BLaER1 treated with 17β-estradiol and CSF1 and Interleukin-3, amounts not matched to agents 10 nM and 100 nM (cell line): Measurements from ENCODE around the gene SMAD3.
A peak's percentile ranks its signal among the peaks of the same experiment; 100 is the strongest.

Experiments used
- H3K27ac ChIP-seq, 11 experiments: shearing (Covaris generic); formaldehyde crosslinking; 2 replicates each; pipeline ENCODE4 v1.8.1; 2022
- H3K27me3 ChIP-seq, 11 experiments: shearing (Covaris generic); formaldehyde crosslinking; 2 replicates each; pipeline ENCODE4 v1.8.1; 2022
- H3K36me3 ChIP-seq, 11 experiments: shearing (Covaris generic); formaldehyde crosslinking; 2 replicates each; pipeline ENCODE4 v1.8.1; 2022
- H3K4me1 ChIP-seq, 10 experiments: shearing (Covaris generic); formaldehyde crosslinking; 2 replicates each; pipeline ENCODE4 v1.8.1; 2022
- H3K4me2 ChIP-seq, 11 experiments: shearing (Covaris generic); formaldehyde crosslinking; 2 replicates each; pipeline ENCODE4 v1.8.1; 2022
- H3K4me3 ChIP-seq, 10 experiments: shearing (Covaris generic); formaldehyde crosslinking; 2 replicates each; pipeline ENCODE4 v1.8.1; 2022
- H3K9ac ChIP-seq, 11 experiments: shearing (Covaris generic); formaldehyde crosslinking; 2 replicates each; pipeline ENCODE4 v1.8.1; 2022
- H3K9me3 ChIP-seq, 11 experiments: shearing (Covaris generic); formaldehyde crosslinking; replicated peaks in 1 of 11; 2 replicates each; pipeline ENCODE4 v1.8.1; 2022
- H4K20me1 ChIP-seq, 11 experiments: shearing (Covaris generic); formaldehyde crosslinking; 2 replicates each; pipeline ENCODE4 v1.8.1; 2022
- Cebpa-rat ChIP-seq, 11 experiments: shearing (Covaris generic); IDR thresholded peaks; 2 replicates each; pipeline ENCODE4 v1.8.1; 2022

SMAD3 gene

DNA sequence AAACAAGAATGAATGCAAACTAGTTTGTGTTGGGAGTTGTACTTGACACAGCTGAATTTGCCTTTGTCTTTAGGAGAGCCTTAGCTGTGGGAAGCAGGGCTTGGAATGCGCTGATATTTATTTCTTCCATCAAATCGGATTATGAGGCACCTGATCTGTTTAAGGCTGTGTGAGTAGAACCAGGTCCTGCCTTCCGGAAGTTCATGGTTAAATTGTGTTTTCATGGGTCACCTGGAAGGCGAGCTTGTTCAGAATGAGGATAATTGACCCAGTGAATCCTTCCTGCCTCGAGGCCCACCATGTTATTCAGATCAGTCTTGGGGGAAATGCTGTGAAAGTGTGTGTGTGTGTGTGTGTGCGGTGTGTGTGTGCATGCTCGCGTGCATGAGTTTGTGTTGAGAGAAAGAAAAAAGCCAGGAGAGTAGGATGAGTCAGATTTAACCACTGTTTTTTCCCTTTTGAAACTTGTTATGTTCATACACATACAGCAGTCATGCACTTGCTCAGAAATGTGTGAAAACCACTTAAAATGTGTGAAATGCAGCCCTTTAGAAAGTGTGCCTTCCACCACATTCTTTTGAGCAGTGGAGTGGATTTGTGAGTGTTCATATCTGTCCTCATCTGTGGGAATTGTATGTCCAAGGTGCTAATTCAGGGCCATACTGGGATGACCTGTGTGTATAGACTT, 36.7 kb downstream of the SMAD3 start:
- Histone ChIP-seq H3K9me3 (no peaks in the 10 kb centered on the region), H3K4me1 (peaks cover 98 to 100% (median 99%) of the 10 kb centered on the region in 10 experiments), H3K36me3 (peaks cover 6 to 93% (median 63%) of the 10 kb centered on the region in 11 experiments; a peak in 19 of 22 replicates), H3K4me2 (peak overlapping the region; percentile 83 to 95 (median 90)), H4K20me1 (peaks cover 83 to 100% (median 97%) of the 10 kb centered on the region in 11 experiments), H3K9ac (peak overlapping the region in 5 of 11 experiments; percentile 5 to 78 (median 25); a peak in 6 of 22 replicates), H3K27me3 (no peaks in the 10 kb centered on the region), H3K4me3 (no peak overlapping the region), H3K27ac (peak overlapping the region in 9 of 11 experiments; percentile 35 to 97 (median 93); a peak in 18 of 22 replicates)
- no peak for TF ChIP-seq Cebpa-rat (IDR thresholded peaks at IDR 0.05)

DNA sequence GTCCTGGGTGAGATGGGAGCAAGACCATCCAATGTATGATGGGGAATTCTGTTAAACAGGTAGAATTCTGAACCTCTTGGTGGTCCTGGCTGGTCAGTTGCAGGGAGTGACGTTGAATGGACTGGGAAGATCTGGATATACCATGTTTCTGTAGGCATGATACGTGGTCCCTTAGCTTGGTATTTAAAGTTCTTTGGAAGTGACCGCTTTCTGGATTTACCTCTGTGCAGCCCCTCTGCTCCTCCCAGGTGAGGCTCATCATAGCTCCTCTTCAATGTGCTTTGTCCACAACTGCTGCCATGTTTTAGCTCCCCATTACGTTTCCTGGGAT, 37.2 kb downstream of the SMAD3 start:
- peaks cover 4 to 90% (median 61%) of the 10 kb centered on the region in 11 experiments; a peak in 19 of 22 replicates for H3K36me3 ChIP-seq
- TF ChIP-seq Cebpa-rat (IDR thresholded peaks at IDR 0.05) = no peak
- peak overlapping the region; percentile 83 to 95 (median 90) for H3K4me2 ChIP-seq
- peak overlapping the region in 6 of 11 experiments; percentile 5 to 78 (median 60); a peak in 8 of 22 replicates for H3K9ac ChIP-seq
- H3K9me3 ChIP-seq = no peaks in the 10 kb centered on the region
- no peaks in the 10 kb centered on the region for H3K27me3 ChIP-seq
- H4K20me1 ChIP-seq = peaks cover 78 to 100% (median 97%) of the 10 kb centered on the region in 11 experiments
- H3K4me1 ChIP-seq = peaks cover 98 to 100% (median 99%) of the 10 kb centered on the region in 10 experiments
- peak overlapping the region in 9 of 11 experiments; percentile 32 to 97 (median 93); a peak in 14 of 22 replicates for H3K27ac ChIP-seq
- no peak overlapping the region; a peak in 2 of 20 replicates for H3K4me3 ChIP-seq

DNA sequence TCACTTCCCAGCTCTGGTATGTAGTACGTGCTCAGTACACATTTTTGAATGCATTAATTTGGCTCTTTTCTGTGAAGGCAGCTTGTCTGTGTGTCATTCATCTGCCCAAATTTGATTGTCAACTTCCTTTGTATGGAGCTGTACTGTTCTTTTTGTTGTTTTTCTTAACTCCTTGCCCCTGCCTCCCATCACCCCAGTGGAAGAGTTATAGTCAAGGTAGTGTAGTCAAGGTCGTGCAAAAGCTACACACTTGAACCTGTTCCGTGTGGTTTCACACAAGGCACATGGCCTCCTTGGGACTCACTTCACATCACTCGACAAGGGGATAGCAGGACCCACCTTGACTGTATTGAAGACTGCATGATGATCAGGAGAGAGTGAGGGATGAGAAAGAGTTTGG, 37.6 kb downstream of the SMAD3 start:
- Histone ChIP-seq H4K20me1 (peaks cover 73 to 100% (median 93%) of the 10 kb centered on the region in 11 experiments), H3K27ac (peak overlapping the region in 10 of 11 experiments; percentile 30 to 97 (median 93); a peak in 20 of 22 replicates), H3K4me1 (peaks cover 98 to 100% (median 99%) of the 10 kb centered on the region in 10 experiments), H3K9ac (peak overlapping the region; percentile 53 to 84 (median 69); a peak in 21 of 22 replicates), H3K4me2 (peak overlapping the region; percentile 83 to 95 (median 90)), H3K27me3 (no peaks in the 10 kb centered on the region), H3K36me3 (peaks cover 4 to 87% (median 57%) of the 10 kb centered on the region in 11 experiments; a peak in 18 of 22 replicates), H3K9me3 (no peaks in the 10 kb centered on the region), H3K4me3 (peak overlapping the region in 7 of 10 experiments; percentile 16 to 51 (median 39); a peak in 11 of 20 replicates)
- no peak for TF ChIP-seq Cebpa-rat (IDR thresholded peaks at IDR 0.05)

DNA sequence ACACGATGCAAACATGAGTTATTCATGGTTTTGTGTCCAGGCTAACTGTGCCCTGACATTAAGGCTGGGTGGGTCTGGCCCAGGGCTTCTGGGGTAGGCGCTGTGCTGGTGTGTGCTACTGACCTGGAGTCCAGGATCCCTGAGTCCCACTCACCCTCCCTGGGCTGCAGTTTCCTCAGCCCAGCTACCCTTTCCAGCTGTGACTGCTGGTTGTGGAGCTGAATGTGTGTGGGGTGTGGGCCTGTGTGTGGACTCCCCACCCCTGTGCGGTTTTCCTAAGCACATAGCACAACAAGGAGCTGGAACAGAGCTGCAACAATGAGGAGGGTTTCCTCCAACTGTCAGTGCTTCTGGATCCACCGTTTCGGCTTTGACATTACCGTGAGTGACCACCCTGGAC, 38.0 kb downstream of the SMAD3 start:
- H3K9me3 ChIP-seq = no peaks in the 10 kb centered on the region
- peaks cover 4 to 86% (median 57%) of the 10 kb centered on the region in 11 experiments; a peak in 18 of 22 replicates for H3K36me3 ChIP-seq
- no peaks in the 10 kb centered on the region for H3K27me3 ChIP-seq
- H3K27ac ChIP-seq = peak overlapping the region; percentile 5 to 97 (median 93); a peak in 21 of 22 replicates
- no peak for TF ChIP-seq Cebpa-rat (IDR thresholded peaks at IDR 0.05)
- peaks cover 99 to 100% (median 100%) of the 10 kb centered on the region in 10 experiments for H3K4me1 ChIP-seq
- H3K9ac ChIP-seq = peak overlapping the region; percentile 53 to 84 (median 69); a peak in 21 of 22 replicates
- peak overlapping the region in 8 of 10 experiments; percentile 10 to 51 (median 38); a peak in 13 of 20 replicates for H3K4me3 ChIP-seq
- H4K20me1 ChIP-seq = peaks cover 71 to 100% (median 95%) of the 10 kb centered on the region in 11 experiments
- H3K4me2 ChIP-seq = peak overlapping the region; percentile 83 to 95 (median 90)

DNA sequence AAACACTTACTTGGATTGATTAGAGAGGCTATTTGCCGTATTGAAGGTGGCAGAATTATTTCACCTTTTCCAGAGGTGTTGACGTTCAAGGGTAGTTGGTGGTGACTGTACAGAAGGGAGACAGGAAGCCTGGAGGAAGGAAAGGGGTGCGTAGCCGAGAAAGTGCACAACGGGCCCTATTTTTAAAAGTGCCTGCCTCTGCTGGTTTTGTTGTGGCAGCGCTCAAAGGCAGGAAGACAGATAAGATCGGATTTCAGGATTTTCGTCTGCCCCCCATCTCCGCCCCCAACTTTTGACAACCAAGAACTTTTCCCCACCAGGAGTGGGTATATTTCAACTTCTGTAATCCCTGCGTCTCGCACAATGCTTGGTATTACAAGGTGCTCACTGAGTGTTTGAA, 38.5 kb downstream of the SMAD3 start:
- H3K36me3 ChIP-seq = peaks cover 4 to 82% (median 52%) of the 10 kb centered on the region in 11 experiments; a peak in 18 of 22 replicates
- H3K27me3 ChIP-seq = no peaks in the 10 kb centered on the region
- H3K4me3 ChIP-seq = peak overlapping the region in 9 of 10 experiments; percentile 1 to 51 (median 36); a peak in 13 of 20 replicates
- H3K27ac ChIP-seq = peak overlapping the region; percentile 5 to 97 (median 93); a peak in 21 of 22 replicates
- TF ChIP-seq Cebpa-rat (IDR thresholded peaks at IDR 0.05) = no peak
- H3K9me3 ChIP-seq = no peaks in the 10 kb centered on the region
- H3K4me1 ChIP-seq = peaks cover 99 to 100% (median 100%) of the 10 kb centered on the region in 10 experiments
- peaks cover 66 to 100% (median 93%) of the 10 kb centered on the region in 11 experiments for H4K20me1 ChIP-seq
- peak overlapping the region; percentile 83 to 95 (median 90) for H3K4me2 ChIP-seq
- peak overlapping the region; percentile 53 to 84 (median 69); a peak in 21 of 22 replicates for H3K9ac ChIP-seq

DNA sequence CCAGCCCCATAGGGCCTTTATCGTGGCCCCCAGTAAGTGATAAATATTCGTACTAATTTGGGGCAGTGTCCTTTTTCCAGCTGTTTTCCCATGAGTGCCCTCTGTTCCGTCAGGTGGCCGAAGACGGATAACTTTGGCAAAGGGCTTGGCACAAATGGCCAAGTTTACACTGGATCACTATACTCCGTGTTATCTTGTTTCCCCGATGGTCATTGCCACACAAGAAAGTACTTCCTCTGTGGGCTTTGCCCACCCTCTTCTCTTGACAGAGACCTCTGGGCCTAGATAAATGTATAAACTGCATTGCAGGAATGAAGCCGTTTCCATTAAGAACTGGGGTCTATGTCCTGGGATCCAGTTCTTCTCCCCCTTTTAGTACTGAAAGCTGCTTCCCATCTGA, 39.1 kb downstream of the SMAD3 start:
- Histone ChIP-seq H3K27ac (peak overlapping the region in 10 of 11 experiments; percentile 30 to 97 (median 93); a peak in 19 of 22 replicates), H3K27me3 (no peaks in the 10 kb centered on the region), H3K36me3 (peaks cover 2 to 75% (median 46%) of the 10 kb centered on the region in 11 experiments; a peak in 18 of 22 replicates), H3K9ac (peak overlapping the region; percentile 53 to 84 (median 69); a peak in 19 of 22 replicates), H3K4me1 (peaks cover 99 to 100% (median 100%) of the 10 kb centered on the region in 10 experiments), H3K4me2 (peak overlapping the region; percentile 83 to 95 (median 90)), H3K9me3 (no peaks in the 10 kb centered on the region), H3K4me3 (peak overlapping the region in 6 of 10 experiments; percentile 9 to 51 (median 36); a peak in 5 of 20 replicates), H4K20me1 (peaks cover 60 to 100% (median 87%) of the 10 kb centered on the region in 11 experiments)
- no peak for TF ChIP-seq Cebpa-rat (IDR thresholded peaks at IDR 0.05)

DNA sequence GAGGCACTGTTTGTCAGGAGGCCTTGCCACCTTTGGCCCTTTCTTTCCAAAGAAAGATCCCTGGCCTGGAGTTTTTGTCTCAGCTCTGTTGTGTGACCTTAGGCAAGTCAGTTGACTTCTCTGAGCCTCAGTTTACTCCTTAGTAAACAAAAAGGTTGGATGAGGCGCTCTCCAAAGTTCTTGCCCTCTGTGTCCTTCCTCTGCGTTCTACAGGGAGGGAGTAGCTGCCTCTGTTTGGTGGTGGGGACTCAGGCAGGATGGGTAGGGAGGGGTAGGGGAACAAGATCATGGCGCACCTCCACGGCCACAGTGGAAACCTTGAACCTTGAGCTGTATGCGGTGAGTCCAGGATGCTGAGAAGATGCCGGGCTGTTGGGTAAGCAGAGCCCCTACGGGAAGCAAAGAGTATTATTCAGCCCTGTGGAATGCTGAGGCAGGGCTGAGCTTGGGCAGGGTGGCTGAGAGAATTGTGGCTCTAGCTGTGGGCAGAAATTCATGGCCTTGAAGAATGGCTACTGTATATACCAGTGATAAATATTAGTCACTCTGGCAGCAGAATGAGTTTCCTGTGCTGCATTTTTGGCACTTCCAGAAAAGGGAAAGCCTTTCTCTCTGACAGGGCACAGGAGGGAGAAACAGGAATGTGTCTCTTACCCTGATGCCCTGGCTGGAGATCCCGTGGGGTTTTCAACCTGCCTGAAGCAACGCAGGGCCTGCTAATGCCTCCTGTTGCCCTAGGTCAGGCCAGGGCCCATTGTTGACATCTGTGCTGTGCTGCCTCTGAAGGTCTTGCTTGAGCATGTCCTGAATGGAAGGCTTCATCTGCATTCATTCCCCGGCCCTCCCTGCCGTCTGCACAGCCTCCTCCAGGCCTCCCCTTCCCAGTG, 39.9 kb downstream of the SMAD3 start:
- H3K4me1 ChIP-seq = peaks cover 99 to 100% (median 100%) of the 10 kb centered on the region in 10 experiments
- H3K27ac ChIP-seq = peak overlapping the region in 10 of 11 experiments; percentile 21 to 97 (median 93); a peak in 19 of 22 replicates
- peak overlapping the region in 1 of 10 experiments; percentile 3; a peak in 2 of 20 replicates for H3K4me3 ChIP-seq
- peak overlapping the region; percentile 53 to 84 (median 69); a peak in 17 of 22 replicates for H3K9ac ChIP-seq
- peaks cover 0 to 69% (median 42%) of the 10 kb centered on the region in 11 experiments; a peak in 15 of 22 replicates for H3K36me3 ChIP-seq
- peaks cover 0 to under 1% (median 0%) of the 10 kb centered on the region in 11 experiments; a peak in 3 of 22 replicates for H3K9me3 ChIP-seq
- H3K27me3 ChIP-seq = no peaks in the 10 kb centered on the region
- TF ChIP-seq Cebpa-rat (IDR thresholded peaks at IDR 0.05) = no peak
- peak overlapping the region; percentile 83 to 95 (median 90) for H3K4me2 ChIP-seq
- peaks cover 53 to 100% (median 79%) of the 10 kb centered on the region in 11 experiments for H4K20me1 ChIP-seq
